Keratinocyte (primary cell): ENCODE results near the gene ATP6V1A. TPM values are rescaled to one million over a fixed set of nuclear protein-coding genes. Genes with fewer than 3 reads are reported as not detected.
A peak's percentile ranks its signal among the peaks of the same experiment; 100 is the strongest.

Source experiments
- DNase-seq: peaks from one replicate; pipeline ENCODE4 v3.0.0-alpha.2; 2011; ENCODE audit warnings: low read depth, missing footprints, low spot score
- FAIRE-seq: peaks from 2 replicates; lab custom pipeline; 2011; peaks lifted over from hg19 to GRCh38; lab: Jason Lieb, UNC
- H2AFZ ChIP-seq: 2 replicates; pipeline ENCODE4 v1.6.0; 2012; ENCODE audit warnings: low read length, control low read depth, inconsistent platforms; ENCODE audit not compliant: control insufficient read depth
- H3K27ac ChIP-seq: 2 replicates; pipeline ENCODE4 v1.5.1; 2011; ENCODE audit warnings: low read length; ENCODE audit not compliant: control insufficient read depth, insufficient read depth
- H3K27me3 ChIP-seq: 3 replicates; pipeline ENCODE4 v1.6.0; 2011; ENCODE audit warnings: low read length; ENCODE audit not compliant: control insufficient read depth, insufficient read depth; ENCODE audit errors: extremely low read depth
- H3K36me3 ChIP-seq, 2 experiments: 2 replicates in 1 of 2; 3 replicates in 1 of 2; pipeline ENCODE4 v1.5.1; 2011; ENCODE audit warnings: low read length in 2 of 2, mild to moderate bottlenecking in 1 of 2; ENCODE audit not compliant: control insufficient read depth in 2 of 2, insufficient read depth in 2 of 2; ENCODE audit errors: extremely low read depth in 1 of 2
- H3K4me1 ChIP-seq: 3 replicates; pipeline ENCODE4 v1.5.1; 2011; ENCODE audit warnings: low read length; ENCODE audit not compliant: control insufficient read depth, insufficient read depth; ENCODE audit errors: extremely low read depth
- H3K4me2 ChIP-seq: 3 replicates; pipeline ENCODE4 v1.6.0; 2011; ENCODE audit warnings: low read depth, low read length; ENCODE audit not compliant: control insufficient read depth, insufficient read depth; ENCODE audit errors: extremely low read depth
- H3K4me3 ChIP-seq, 3 experiments: fragments of 200-600 bp in 1 of 3; sonication (generic) in 1 of 3; 2 replicates in 2 of 3; 3 replicates in 1 of 3; pipeline ENCODE4 v1.5.1; 2011 to 2016; ENCODE audit warnings: low read length in 3 of 3, mild to moderate bottlenecking in 3 of 3, control low read depth in 2 of 3, inconsistent platforms in 1 of 3, low read depth in 1 of 3, mixed read lengths in 1 of 3, mixed run types in 1 of 3, moderate library complexity in 1 of 3; ENCODE audit not compliant: control insufficient read depth in 2 of 3, insufficient read depth in 2 of 3; ENCODE audit errors: extremely low read depth in 1 of 3
- H3K79me2 ChIP-seq: 2 replicates; pipeline ENCODE4 v1.6.0; 2012; ENCODE audit warnings: low read length; ENCODE audit not compliant: control insufficient read depth, insufficient read depth
- H3K9ac ChIP-seq: 3 replicates; pipeline ENCODE4 v1.6.0; 2011; ENCODE audit warnings: low read length; ENCODE audit not compliant: control insufficient read depth, insufficient read depth; ENCODE audit errors: extremely low read depth
- H3K9me1 ChIP-seq: 3 replicates; pipeline ENCODE4 v1.6.0; 2011; ENCODE audit warnings: low read length; ENCODE audit not compliant: control insufficient read depth, insufficient read depth; ENCODE audit errors: extremely low read depth
- H3K9me3 ChIP-seq: 2 replicates; pipeline ENCODE4 v1.5.1; 2012; ENCODE audit warnings: low read depth, low read length; ENCODE audit not compliant: control insufficient read depth
- H4K20me1 ChIP-seq: 3 replicates; pipeline ENCODE4 v1.6.0; 2011; ENCODE audit warnings: low read length; ENCODE audit not compliant: control insufficient read depth, insufficient read depth; ENCODE audit errors: extremely low read depth
- CTCF ChIP-seq, 3 experiments: IDR thresholded peaks in 1 of 3; conservative IDR thresholded peaks in 1 of 3; optimal IDR thresholded peaks in 1 of 3; 2 replicates in 2 of 3; 3 replicates in 1 of 3; pipeline versions ENCODE3 to v1.5.1; 2011; ENCODE audit warnings: low read length in 3 of 3, mild to moderate bottlenecking in 3 of 3, moderate library complexity in 2 of 3, control low read depth in 1 of 3, inconsistent platforms in 1 of 3; ENCODE audit not compliant: insufficient read depth in 2 of 3; ENCODE audit errors: extremely low read depth in 1 of 3
- EZH2 ChIP-seq: IDR thresholded peaks from one replicate; pipeline ENCODE4 v1.6.1; 2012; ENCODE audit warnings: inconsistent platforms, mild to moderate bottlenecking, low read length, moderate library complexity
- dilution Hi-C: fragments of 300-500 bp; cut with MboI; formaldehyde crosslinking; loops from one replicate; pipeline ENCODE4 v1.7.0; 2020; ENCODE audit warnings: low sequenced_read_pairs; ENCODE audit not compliant: extremely low pct_ligation_motif_present
- polyA plus RNA-seq, 5 experiments: library from polyadenylated mRNA; depleted of rRNA in 3 of 5; stranded (reverse) in 3 of 5; stranded (forward) in 1 of 5; unstranded in 1 of 5; fragments of >200 nt; gene quantifications; 1 replicate in 1 of 5; 2 replicates in 3 of 5; 3 replicates in 1 of 5; pipeline versions ENCODE4 v1.2.1 to v1.2.3, GENCODE V29; 2011 to 2012; ENCODE audit warnings: missing spikeins in 2 of 5, low read depth in 1 of 5, low replicate concordance in 1 of 5

ATP6V1A gene
- polyA plus RNA-seq, 1 donor (not counting 4 experiments of a cell fraction or from before 2014, with no cell fraction given) = 35.8 TPM

- H2AFZ ChIP-seq = no peak overlapping the region
- no peaks in the 10 kb centered on the region for H3K9me3 ChIP-seq
- H3K27ac ChIP-seq = no peak overlapping the region
- DNase-seq (no peak), FAIRE-seq (no peak)
- no peaks in the 10 kb centered on the region for H3K27me3 ChIP-seq
- H3K4me2 ChIP-seq = no peak overlapping the region
- H4K20me1 ChIP-seq = no peaks in the 10 kb centered on the region
- no peaks in the 10 kb centered on the region for H3K9me1 ChIP-seq
- no peak overlapping the region for H3K4me3 ChIP-seq
- no peaks in the 10 kb centered on the region for H3K36me3 ChIP-seq
- peaks cover 3% of the 10 kb centered on the region for H3K4me1 ChIP-seq
- no peak for TF ChIP-seq CTCF (optimal IDR thresholded peaks at IDR 0.05 in 1 of 3, IDR thresholded peaks at IDR 0.05 in 1 of 3, conservative IDR thresholded peaks at IDR 0.05 in 1 of 3; ENCODE audit: extremely low read depth in 1 of 3, insufficient read depth in 2 of 3, low read length in 3 of 3)
- TF ChIP-seq EZH2 = no peak
- H3K9ac ChIP-seq = no peak overlapping the region
- dilution Hi-C loops = no loop called here
- no peaks in the 10 kb centered on the region for H3K79me2 ChIP-seq
Observed at GRCh38 chr3:113707835-113708234, 39.0 kb upstream of the ATP6V1A start.

GRCh38 chr3:113712129-113712528, 34.7 kb upstream of the ATP6V1A start:
- Histone ChIP-seq H4K20me1 (no peaks in the 10 kb centered on the region), H3K27me3 (no peaks in the 10 kb centered on the region), H3K79me2 (no peaks in the 10 kb centered on the region), H3K9me3 (no peaks in the 10 kb centered on the region), H3K4me1 (peaks cover 3% of the 10 kb centered on the region), H3K9me1 (no peaks in the 10 kb centered on the region), H3K4me3 (no peak overlapping the region), H3K36me3 (no peaks in the 10 kb centered on the region), H3K9ac (no peak overlapping the region), H2AFZ (peak overlapping the region; percentile 19), H3K27ac (no peak overlapping the region), H3K4me2 (no peak overlapping the region)
- DNase-seq = no peak
- no peak for TF ChIP-seq EZH2
- TF ChIP-seq CTCF (optimal IDR thresholded peaks at IDR 0.05 in 1 of 3, IDR thresholded peaks at IDR 0.05 in 1 of 3, conservative IDR thresholded peaks at IDR 0.05 in 1 of 3; ENCODE audit: extremely low read depth in 1 of 3, insufficient read depth in 2 of 3, low read length in 3 of 3) = no peak
- dilution Hi-C loops = no loop called here
- FAIRE-seq = no peak
